Activated CD4-positive, alpha-beta T cell treated with anti-CD3 and anti-CD28 coated beads, Interleukin-10, Interleukin-2, amounts not matched to agents 100 ng/mL and 50 ng/mL, durations not matched to agents 16 hours and 8 hours (primary cell): Measurements from ENCODE around the gene CAPN3.
"Not testable (repeated sequence)": the region's sequence is repeated elsewhere in the genome, so short reads cannot be mapped to it uniquely, and the experiment has no call there.

Source experiments
- DNase-seq: peaks from one replicate; pipeline ENCODE4 v3.0.0-alpha.2; 2020

The CAPN3 gene

GRCh38 chr15:42359249-42359648, at the start of gene CAPN3:
CAPN3 (plus strand) TSS chr15:42359501; CDS start chr15:42359806, 305 bp downstream.
- DNase-seq: no peak

GRCh38 chr15:42313463-42313862, 45.8 kb upstream of the CAPN3 start:
- DNase-seq: no peak

GRCh38 chr15:42314818-42315217, 44.5 kb upstream of the CAPN3 start:
- DNase-seq: no peak

- DNase-seq: peak; percentile 3
These were observed 43.8 kb upstream of the CAPN3 start for GRCh38 chr15:42315521-42315920.

- DNase-seq: not testable (repeated sequence)
These were observed 43.0 kb upstream of the CAPN3 start for GRCh38 chr15:42316282-42316805.

- DNase-seq: no peak
These were observed 40.1 kb upstream of the CAPN3 start for GRCh38 chr15:42319206-42319605.

- no peak for DNase-seq
These were observed 35.0 kb upstream of the CAPN3 start for GRCh38 chr15:42324308-42324707.

GRCh38 chr15:42329161-42329560, 30.1 kb upstream of the CAPN3 start:
- no peak for DNase-seq

GRCh38 chr15:42329992-42330391, 29.3 kb upstream of the CAPN3 start:
- DNase-seq: no peak

GRCh38 chr15:42331235-42331634, 28.1 kb upstream of the CAPN3 start:
- DNase-seq: no peak

- DNase-seq: no peak
These were observed 27.0 kb upstream of the CAPN3 start for GRCh38 chr15:42332331-42332730.

- DNase-seq: no peak
These were observed 24.2 kb upstream of the CAPN3 start for GRCh38 chr15:42335074-42335473.

- not testable (repeated sequence) for DNase-seq
These were observed 22.7 kb upstream of the CAPN3 start for GRCh38 chr15:42336650-42337049.

- DNase-seq: not testable (repeated sequence)
These were observed 22.2 kb upstream of the CAPN3 start for GRCh38 chr15:42337104-42337503.

GRCh38 chr15:42338500-42338899, 20.8 kb upstream of the CAPN3 start:
- no peak for DNase-seq

GRCh38 chr15:42343596-42344232, 15.6 kb upstream of the CAPN3 start:
- DNase-seq: no peak

- DNase-seq: no peak
These were observed 14.5 kb upstream of the CAPN3 start for GRCh38 chr15:42344763-42345162.

GRCh38 chr15:42345504-42345903, 13.8 kb upstream of the CAPN3 start:
- DNase-seq: no peak

- DNase-seq: peak; percentile 20
These were observed 11.2 kb upstream of the CAPN3 start for GRCh38 chr15:42348083-42348482.

GRCh38 chr15:42349186-42349585, 10.1 kb upstream of the CAPN3 start:
- DNase-seq: peak; percentile 66

- DNase-seq: no peak
These were observed 6.9 kb upstream of the CAPN3 start for GRCh38 chr15:42352401-42352800.

- no peak for DNase-seq
These were observed 6.2 kb upstream of the CAPN3 start for GRCh38 chr15:42353061-42353460.

- DNase-seq: no peak
These were observed 4.5 kb upstream of the CAPN3 start for GRCh38 chr15:42354824-42355223.

- DNase-seq: no peak
These were observed 4.0 kb upstream of the CAPN3 start for GRCh38 chr15:42355291-42355690.

- DNase-seq: no peak
These were observed 2.5 kb upstream of the CAPN3 start for GRCh38 chr15:42356851-42357250.
